ENCODE measurements around the gene SLC25A43. TPM values are rescaled to one million over a fixed set of nuclear protein-coding genes. Genes with fewer than 3 reads are reported as not detected.

The SLC25A43 gene
- total RNA-seq, 1 experiment from 2014 or later = 4.5 TPM

- TF ChIP-seq ZNF416 (CRISPR knock-in tag; IDR thresholded peaks at IDR 0.05) (no peak), TEAD1 (CRISPR knock-in tag; IDR thresholded peaks at IDR 0.05) (no peak), CTCF (IDR thresholded peaks at IDR 0.05) (peak; percentile 55), IRF2 (CRISPR knock-in tag; IDR thresholded peaks at IDR 0.05; ENCODE audit: borderline replicate concordance, low read depth) (no peak), ZNF512 (CRISPR knock-in tag; IDR thresholded peaks at IDR 0.05; ENCODE audit: borderline replicate concordance) (no peak), ZNF423 (CRISPR knock-in tag; IDR thresholded peaks at IDR 0.05) (no peak), NR3C1 (CRISPR knock-in tag; conservative IDR thresholded peaks at IDR 0.05; ENCODE audit: low read depth) (no peak), ZBTB21 (CRISPR knock-in tag; IDR thresholded peaks at IDR 0.05; ENCODE audit: borderline replicate concordance) (no peak), CREM (CRISPR knock-in tag; IDR thresholded peaks at IDR 0.05) (peak; percentile 76; the same call in 1 of the 2 replicates), E2F1 (CRISPR knock-in tag; IDR thresholded peaks at IDR 0.05) (no peak), GABPB1 (CRISPR knock-in tag; IDR thresholded peaks at IDR 0.05) (no peak), ELF4 (CRISPR knock-in tag; IDR thresholded peaks at IDR 0.05; ENCODE audit: low read depth) (no peak), STAT6 (CRISPR knock-in tag; conservative IDR thresholded peaks at IDR 0.05; ENCODE audit: low read depth) (no peak), ATF6 (CRISPR knock-in tag; IDR thresholded peaks at IDR 0.05) (no peak), JAZF1 (CRISPR knock-in tag; IDR thresholded peaks at IDR 0.05) (no peak), ZSCAN18 (CRISPR knock-in tag; IDR thresholded peaks at IDR 0.05) (no peak), ESRRA (CRISPR knock-in tag; IDR thresholded peaks at IDR 0.05; ENCODE audit: borderline replicate concordance) (peak; percentile 60; the same call in 1 of the 2 replicates), ZNF232 (CRISPR knock-in tag; IDR thresholded peaks at IDR 0.05) (no peak), TP53 (CRISPR knock-in tag; IDR thresholded peaks at IDR 0.05) (no peak), OVOL2 (CRISPR knock-in tag; IDR thresholded peaks at IDR 0.05; ENCODE audit: borderline replicate concordance) (no peak), ZNF121 (CRISPR knock-in tag; IDR thresholded peaks at IDR 0.05) (no peak), CBFB (CRISPR knock-in tag; IDR thresholded peaks at IDR 0.05; ENCODE audit: low read depth) (no peak), KAT7 (CRISPR knock-in tag; IDR thresholded peaks at IDR 0.05; ENCODE audit: borderline replicate concordance) (no peak)
- TF ChIP-seq, protein P1, sequence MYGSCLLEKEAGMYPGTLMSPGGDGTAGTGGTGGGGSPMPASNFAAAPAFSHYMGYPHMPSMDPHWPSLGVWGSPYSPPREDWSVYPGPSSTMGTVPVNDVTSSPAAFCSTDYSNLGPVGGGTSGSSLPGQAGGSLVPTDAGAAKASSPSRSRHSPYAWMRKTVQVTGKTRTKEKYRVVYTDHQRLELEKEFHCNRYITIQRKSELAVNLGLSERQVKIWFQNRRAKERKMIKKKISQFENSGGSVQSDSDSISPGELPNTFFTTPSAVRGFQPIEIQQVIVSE (CRISPR knock-in tag; IDR thresholded peaks at IDR 0.05; ENCODE audit: borderline replicate concordance) = no peak
- TF ChIP-seq, protein P2, sequence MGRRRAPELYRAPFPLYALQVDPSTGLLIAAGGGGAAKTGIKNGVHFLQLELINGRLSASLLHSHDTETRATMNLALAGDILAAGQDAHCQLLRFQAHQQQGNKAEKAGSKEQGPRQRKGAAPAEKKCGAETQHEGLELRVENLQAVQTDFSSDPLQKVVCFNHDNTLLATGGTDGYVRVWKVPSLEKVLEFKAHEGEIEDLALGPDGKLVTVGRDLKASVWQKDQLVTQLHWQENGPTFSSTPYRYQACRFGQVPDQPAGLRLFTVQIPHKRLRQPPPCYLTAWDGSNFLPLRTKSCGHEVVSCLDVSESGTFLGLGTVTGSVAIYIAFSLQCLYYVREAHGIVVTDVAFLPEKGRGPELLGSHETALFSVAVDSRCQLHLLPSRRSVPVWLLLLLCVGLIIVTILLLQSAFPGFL (CRISPR knock-in tag; IDR thresholded peaks at IDR 0.05; ENCODE audit: borderline replicate concordance) = no peak
Observed at GRCh38 chrX:119468551-119469312, 69.6 kb downstream of the SLC25A43 start (continued).

All from WTC11 (cell line).